GM15510 (cell line): ENCODE results near the gene WNK2.

Experiments used
- POLR2A ChIP-seq: IDR thresholded peaks from 3 replicates; pipeline ENCODE4 v1.6.1; 2011; ENCODE audit warnings: borderline replicate concordance; ENCODE audit not compliant: insufficient read length; ENCODE audit errors: extremely low read depth

WNK2 gene

DNA sequence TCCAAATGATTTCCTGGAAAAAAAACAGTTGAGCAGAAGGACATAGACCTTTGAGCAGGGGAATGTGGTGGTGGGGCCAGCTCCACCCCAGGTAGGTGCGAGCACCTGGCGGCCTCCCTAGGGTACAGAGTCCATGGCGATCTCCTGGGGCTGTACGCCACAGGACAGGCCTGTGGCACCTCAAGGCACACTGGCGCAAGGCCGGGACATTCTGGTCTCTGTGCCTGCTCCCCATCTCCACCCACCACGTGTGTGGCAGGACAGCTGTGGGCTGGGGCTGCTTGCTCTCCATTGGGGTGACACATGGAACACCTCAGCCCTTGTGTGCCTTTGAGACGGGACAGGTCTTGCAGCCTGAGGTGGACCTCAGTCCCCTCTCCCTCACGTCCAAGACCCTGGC is 25.2 kb downstream of the WNK2 start:
- no peak for TF ChIP-seq POLR2A

DNA sequence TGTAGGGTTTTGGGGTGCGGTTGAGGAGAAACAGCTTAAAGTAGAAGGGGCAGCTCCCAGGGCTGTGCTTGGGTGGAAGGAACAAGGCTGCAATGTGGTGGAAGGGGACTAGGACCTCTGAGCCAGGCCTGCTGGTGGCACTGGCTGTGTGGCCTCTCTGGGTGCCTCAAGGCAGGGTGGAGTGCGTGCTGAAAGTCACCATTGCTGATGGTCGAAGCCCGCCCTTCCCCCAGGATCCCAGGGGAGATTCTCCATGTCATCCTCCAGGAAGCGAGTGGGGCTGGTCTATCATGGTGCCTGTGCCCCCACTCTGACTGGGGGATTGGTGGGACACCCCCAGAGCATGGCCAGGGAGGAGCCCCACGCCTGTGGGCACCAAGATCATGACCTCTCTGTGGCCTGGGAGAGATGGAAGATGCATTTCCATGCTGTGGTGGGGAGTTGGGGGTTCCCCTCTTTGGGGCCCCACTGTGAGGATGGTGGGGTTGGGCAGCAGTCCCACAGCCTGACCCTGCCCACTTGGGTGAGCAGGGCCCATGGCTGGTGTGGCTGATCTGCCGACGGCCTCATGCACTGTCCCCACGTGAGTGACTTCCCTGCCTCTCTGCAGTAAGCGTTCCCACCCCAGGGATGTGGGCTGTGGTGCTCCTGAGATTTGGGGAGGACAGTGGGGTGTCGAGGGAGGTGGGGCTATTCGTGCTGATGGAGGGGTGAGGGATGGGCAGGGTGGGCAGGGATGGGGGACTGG is 25.8 kb downstream of the WNK2 start:
- TF ChIP-seq POLR2A: no peak

DNA sequence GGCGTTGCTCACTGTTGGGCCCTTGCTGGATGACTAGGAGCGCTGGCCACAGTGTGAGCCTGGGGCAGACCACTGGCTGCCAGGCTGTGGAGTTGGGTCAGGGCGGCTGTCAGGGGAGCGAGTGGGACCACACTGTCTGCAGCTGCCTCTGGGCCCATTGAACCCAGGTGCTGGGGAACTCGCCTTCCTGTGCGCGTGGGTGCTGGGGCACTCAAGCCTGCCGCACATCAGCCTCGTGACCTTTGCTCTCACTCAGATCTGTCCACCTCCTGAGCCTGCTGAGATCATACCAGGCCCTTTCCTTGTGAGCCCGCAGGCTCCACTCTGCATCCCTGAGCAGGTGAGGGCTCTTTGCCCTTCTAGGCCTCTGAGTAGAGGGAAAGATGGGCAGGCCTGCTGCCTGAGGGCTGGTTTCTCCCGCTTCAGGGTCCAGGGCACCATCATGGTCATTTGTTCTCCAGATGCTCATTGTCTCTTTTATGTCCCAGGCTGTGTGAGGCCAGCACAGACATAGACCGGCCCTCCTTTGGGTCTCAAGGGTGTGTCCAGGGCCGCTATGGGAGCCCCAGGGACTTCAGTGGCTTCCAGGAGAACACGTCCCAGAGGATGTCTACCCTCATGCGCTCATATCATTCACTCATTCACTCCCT is 26.5 kb downstream of the WNK2 start:
- no peak for TF ChIP-seq POLR2A

GRCh38 chr9:93210974-93211653 is 27.2 kb downstream of the WNK2 start:
- no peak for TF ChIP-seq POLR2A

DNA sequence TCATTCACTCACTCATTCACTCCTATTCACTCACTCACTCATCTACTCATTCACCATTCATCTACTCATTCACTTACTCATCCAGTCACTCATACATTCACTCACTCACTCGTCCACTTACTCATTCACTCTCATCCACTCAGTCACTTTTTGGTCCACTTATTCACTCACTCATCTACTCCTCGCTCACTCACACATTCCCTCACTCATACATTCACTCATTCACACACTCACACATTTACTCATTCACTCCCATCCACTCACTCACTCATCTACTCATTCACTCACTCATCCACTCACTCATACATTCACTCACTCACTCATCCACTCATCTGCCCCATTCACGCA is 27.7 kb downstream of the WNK2 start:
- no peak for TF ChIP-seq POLR2A

- no peak for TF ChIP-seq POLR2A
These were observed 28.5 kb downstream of the WNK2 start for GRCh38 chr9:93212409-93212808.

GRCh38 chr9:93216073-93216365 is 32.1 kb downstream of the WNK2 start:
- no peak for TF ChIP-seq POLR2A

DNA sequence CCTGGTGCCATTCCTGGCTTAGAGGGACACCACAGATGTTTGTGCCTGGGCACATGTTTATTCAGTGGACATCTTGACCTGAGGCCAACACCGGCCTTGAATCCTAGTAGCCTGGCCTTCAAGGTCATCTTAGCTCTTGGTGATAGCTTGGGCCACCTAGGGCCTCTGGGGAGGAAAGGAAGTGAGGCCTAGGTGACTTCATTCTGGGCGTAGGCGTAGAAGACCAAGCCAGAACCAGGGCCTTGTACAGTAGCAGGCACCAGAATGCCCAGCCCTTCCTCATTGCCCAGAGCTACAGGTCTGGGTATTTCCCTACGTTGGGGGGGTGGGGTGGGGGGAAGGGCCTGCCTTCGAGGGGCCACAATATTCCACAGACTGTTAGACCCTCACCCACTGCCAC is 33.8 kb downstream of the WNK2 start:
- no peak for TF ChIP-seq POLR2A

GRCh38 chr9:93218161-93218560 is 34.2 kb downstream of the WNK2 start:
- no peak for TF ChIP-seq POLR2A

DNA sequence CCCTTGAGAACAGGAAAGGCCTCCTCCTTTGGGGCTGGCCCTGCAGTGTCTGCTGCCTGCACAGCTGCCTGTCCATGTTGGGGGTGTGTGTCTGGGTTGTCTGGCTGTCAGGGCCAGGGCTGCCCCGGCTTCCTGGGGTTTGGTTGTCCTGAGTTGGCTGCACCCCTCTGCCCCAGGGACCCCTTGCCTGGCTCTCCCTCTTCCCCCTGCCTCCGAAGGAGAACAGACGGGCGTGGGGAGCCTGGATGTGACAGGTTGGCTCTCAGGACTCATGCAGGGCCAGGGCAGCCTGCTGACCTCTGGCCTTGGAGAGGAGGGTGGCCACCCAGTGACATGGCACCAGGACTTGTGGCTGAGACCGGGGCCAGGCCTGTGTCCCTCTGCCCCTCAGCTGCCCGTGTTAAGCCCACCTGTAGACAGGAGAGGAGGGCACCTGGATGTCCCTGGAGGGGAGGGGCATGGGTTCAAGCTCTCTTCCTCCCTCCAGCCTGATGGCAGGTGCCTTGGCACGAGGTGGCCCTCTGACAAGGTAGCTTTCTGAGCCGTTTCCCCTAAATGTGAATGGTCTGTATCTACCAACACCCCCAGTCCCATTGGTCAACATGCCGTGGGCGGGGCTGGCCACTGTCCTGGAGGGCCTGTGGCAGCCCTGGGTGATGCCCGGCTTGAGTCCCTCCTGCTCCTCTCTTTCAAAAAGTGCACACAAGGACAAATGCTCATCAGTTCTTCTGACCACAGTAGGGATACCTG is 34.9 kb downstream of the WNK2 start:
- TF ChIP-seq POLR2A: no peak

DNA sequence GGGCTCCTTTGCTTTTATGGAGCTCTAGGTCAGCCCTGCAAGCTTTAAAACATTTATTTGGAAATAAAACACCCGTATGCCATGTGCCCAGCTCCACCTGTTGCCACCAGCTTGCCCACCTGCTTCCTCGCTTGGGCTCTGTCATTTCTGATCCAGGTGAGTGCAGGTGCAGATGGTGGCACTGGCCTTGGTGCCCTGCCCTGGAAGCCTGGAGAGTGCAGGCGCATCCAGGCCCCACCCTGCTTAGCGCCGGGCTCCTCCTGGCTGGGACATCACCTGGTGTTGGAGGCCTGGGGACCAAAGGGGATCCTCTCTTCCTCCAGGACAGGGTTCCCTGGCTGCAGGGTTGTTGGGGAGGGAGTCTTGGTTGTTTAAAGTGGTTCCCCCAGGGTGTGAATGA is 35.8 kb downstream of the WNK2 start:
- no peak for TF ChIP-seq POLR2A

DNA sequence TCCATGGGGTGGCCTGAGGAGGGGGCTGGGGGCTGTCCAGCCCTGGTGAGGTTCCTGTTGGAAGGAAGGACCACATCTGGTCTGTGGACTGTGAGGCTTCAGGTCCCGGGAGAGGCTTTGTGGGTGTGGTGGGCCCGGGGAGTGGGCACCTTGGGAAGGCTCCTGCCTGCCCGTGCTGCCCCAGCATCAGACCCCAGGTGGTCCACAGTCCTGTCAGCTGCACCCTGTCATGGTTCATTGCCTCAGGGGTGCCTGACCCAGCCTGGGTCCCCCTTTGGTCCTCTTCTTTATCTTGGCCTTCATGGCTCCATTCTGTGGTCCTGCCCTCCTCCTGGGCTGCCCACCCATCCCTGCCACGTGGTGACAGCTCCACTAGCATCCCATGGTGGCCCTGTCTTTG is 36.7 kb downstream of the WNK2 start:
- no peak for TF ChIP-seq POLR2A

DNA sequence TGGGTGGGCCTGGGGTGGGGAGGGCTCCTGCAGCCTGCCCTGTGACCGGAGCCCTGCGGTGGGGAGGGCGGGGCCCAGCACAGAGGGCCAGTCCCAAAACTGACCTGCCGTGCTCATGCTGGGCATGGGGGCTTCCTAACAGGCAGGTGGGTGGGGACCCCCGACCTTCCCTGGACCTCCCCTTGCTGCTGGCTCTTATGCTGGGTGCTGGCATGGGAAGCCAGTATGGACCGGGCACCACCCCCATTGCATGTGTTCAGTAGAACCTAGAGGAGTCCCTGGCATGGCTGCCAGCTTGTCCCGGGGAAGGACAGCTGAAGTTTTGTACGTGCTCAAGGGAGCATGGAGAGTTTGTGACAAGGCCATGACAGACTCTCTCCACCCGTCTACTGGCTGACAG is 37.1 kb downstream of the WNK2 start:
- no peak for TF ChIP-seq POLR2A

- no peak for TF ChIP-seq POLR2A
These were observed 38.9 kb downstream of the WNK2 start for GRCh38 chr9:93222890-93223259.

DNA sequence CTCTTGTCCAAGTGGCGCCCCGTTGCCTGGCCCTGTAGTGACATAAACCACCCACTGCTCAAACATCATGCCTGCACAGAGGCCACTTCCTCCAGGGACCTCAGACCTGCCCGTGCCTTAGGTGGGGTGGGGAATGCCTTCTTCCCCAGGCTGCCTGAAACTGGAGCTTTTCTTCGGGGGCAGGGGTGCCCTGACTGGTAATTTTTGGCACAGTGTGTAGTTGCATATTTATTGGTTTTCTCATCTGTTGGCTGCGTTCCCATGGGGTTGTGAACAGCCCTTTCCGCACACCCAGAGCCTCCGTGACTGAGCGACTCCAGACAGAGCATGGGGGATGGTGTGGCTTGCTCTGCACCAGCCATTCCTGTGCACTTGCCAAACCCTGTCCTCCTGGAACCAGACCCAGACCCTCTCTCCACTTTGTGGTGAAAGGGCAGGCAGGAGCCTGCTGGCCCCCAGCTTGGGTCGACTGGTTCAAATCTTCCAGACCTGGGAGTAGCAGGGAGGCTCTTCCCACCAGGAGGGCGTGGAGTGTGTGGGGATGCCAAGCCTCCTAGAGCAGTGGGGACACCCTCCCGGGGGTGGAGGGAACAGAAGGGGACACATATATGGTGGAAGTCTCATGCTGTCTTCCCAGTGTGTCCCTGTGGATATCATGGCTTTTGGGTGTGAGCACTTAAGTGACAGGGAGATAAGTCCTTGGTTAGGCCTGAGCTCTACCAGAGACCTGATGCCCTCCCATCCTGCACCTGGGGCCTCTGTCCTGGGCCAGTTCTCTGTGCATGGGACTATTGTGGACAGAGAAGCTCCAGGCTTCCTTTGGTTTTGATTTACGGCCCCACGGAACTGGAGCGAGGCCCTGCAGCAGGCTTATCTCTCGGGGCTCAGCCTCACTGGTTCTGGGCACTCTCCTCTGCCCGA is 39.6 kb downstream of the WNK2 start:
- no peak for TF ChIP-seq POLR2A

GRCh38 chr9:93224591-93224990 is 40.7 kb downstream of the WNK2 start:
- no peak for TF ChIP-seq POLR2A

DNA sequence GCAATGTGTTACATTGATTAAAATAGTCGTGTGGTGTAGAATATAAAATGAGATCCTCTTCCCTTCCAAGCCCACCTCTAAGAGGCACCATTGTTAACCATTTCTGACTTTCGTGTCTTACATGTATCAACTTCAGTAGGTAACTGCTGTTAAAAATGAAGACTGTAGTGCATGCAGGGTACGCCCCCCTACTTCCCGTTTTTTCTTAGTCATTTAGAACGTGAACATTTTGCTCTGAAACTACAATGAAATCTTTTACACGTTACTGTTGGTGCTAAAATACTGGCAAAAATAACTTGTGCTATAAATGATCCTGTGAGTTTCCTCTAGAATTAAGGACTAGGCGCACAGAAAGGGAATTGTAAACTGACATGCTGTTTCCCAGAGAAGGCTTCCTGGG is 41.5 kb downstream of the WNK2 start:
- TF ChIP-seq POLR2A: no peak
